HG02938 (cell line): ENCODE data around the gene EXOC8.
"Not testable (repeated sequence)": the region's sequence is repeated elsewhere in the genome, so short reads cannot be mapped to it uniquely, and the experiment has no call there.

Experiments used
- ATAC-seq: cut with Tn5 transposase; IDR thresholded peaks from one replicate; pipeline ENCODE4 v1.9.1; 2021; ENCODE audit warnings: mild to moderate bottlenecking, moderate library complexity; ENCODE audit not compliant: unreplicated experiment

Gene EXOC8

DNA sequence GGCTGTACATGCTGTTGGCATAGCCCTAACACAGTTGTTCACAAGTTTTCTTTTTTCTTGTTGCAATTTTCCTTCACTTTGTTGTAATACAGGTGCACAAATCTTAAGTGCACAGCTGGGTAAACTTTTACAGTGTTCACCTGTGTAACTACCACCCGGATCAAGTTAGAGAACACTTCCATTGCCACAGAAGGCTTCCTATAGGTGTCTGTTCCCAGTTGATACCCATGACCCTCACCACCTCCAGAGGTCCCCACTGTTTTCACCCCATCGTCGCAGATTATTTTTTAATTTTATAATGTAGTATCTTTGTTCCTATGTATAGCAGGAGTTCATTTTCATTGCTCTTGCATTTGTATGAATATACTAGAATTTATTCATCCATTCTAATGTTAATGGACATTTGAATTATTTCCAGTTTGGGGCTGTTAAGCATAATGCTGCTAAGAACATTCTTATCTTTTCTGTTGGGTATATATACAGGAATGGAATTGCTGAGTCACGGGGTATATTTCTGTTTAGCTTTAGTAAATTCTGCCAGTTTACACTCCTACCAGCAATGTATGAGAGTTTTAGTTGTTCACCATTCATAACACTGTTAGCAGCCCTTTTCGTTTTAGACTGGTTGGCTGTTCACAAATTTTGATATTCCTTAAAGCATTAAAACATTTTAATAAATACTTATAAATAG, 16.8 kb upstream of the EXOC8 start:
- no peak for ATAC-seq

DNA sequence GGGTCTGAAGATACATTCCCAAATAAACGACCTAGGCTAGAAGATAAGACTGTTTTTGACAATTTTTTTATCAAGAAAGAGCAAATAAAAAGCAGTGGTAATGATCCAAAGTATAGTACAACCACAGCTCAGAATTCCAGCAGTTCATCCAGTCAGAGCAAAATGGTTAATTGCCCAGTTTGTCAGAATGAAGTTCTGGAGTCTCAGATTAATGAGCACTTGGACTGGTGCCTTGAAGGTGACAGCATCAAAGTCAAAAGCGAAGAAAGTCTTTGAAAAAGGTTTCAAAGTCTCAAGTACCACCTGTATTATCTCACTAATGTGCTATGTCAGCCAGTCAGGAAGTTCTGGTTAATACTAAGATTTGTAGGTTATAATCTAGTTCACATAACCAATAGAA, 15.4 kb upstream of the EXOC8 start:
- ATAC-seq = no peak

DNA sequence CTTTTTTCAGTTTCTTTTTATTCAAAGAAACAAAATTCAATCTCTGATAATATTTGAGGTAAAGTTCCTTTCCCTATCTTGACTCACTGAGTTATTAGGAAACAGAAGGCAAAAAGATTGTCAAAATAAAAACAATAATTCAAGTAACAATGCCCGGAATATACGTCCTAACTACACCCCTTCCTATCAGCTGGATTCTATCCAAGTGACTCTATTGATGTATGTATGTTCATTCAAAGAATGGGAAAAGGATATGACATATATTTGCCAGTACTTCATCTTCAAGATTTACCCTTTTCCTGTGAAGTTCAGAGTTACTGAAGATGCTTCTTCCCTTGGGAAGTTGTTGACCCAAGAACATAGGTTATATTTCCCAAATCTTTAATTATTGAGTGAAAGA, 14.2 kb upstream of the EXOC8 start:
- ATAC-seq = no peak

DNA sequence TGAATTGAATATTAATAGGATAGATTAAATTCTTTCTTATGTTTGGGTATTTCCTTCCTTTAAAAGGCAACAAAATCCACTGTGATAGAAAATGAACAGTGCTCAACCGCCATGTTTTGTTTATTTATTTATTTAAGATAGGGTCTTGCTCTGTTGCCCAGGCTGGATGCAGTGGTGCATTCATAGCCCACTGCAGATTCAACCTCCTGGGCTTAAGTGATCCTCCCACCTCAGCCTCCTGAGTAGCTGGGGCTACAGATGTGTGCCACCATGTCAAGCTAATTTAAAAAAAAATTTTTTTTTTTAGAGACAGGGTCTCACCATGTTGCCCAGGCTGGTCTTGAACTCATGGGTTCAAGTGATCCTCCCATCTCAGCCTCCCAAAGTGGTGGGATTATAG, 11.2 kb upstream of the EXOC8 start:
- not testable (repeated sequence) for ATAC-seq

DNA sequence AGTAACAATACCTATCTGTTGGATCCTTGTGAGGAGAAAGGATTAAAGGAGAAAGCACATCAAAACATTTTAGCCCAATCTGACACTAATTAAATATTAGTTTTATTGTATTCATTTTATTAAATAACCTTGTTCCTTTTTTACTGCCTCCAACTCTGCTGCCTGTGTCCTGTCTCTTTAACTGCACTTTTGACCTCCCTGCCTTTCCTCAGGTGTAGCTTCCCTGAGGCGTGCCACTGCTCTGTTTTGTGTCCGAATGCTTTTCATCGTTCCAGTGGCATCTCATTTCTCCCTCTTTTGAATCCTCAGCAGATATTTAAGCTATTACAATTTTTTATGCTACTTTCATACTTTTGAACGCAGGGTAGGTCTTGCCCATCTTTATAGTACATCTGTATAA, 10.8 kb upstream of the EXOC8 start:
- ATAC-seq = no peak

DNA sequence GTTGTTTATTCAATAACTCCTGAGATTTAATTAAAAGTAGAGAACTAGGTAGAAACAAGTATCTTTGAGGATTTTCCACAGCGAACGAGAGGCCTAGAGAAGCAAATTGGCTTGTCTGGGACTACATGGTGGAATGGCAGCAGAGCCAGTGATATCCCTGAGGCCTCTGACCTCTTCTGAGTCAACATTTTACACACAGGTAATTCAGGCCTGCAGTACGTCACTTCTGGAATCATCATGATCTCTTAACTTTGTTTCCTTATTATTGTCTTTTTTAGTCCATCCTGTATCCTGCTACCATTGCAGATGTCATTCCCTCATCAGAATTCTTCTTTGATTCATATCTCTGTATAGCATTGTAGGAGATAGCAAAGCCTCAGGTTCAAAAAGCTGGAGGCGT, 10.3 kb upstream of the EXOC8 start:
- no peak for ATAC-seq

DNA sequence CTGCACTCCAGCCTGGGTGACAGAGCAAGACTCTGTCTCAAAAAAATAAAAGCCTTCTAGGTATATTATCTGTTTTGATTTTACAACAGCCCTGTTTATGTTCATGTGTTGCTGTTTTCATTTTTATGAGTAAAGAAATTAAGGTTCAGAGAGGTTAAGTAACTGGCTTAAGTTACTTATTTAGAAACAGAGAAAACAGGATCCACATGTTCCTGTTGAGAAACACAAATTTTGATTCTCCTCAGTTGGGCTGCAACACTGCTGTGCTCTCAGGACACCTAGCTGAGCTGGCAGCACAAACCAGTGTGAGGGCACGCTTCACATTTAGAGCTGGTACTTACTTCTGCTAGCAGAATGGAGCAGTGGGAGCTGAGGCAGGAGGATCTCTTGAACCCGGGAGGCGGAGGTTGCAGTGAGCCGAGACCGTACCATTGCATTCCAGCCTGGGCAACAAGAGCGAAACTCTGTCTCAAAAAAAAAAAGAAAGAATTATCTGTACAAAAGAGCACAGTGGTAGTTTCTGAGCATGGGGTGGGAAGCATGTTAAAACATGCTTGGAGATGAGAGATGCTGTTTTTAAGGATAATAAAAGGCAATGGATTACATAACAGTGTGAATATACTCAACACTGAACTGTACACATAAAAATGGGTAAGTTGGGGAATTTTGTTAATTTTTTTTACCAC, 2.8 kb upstream of the EXOC8 start:
- ATAC-seq = no peak

DNA sequence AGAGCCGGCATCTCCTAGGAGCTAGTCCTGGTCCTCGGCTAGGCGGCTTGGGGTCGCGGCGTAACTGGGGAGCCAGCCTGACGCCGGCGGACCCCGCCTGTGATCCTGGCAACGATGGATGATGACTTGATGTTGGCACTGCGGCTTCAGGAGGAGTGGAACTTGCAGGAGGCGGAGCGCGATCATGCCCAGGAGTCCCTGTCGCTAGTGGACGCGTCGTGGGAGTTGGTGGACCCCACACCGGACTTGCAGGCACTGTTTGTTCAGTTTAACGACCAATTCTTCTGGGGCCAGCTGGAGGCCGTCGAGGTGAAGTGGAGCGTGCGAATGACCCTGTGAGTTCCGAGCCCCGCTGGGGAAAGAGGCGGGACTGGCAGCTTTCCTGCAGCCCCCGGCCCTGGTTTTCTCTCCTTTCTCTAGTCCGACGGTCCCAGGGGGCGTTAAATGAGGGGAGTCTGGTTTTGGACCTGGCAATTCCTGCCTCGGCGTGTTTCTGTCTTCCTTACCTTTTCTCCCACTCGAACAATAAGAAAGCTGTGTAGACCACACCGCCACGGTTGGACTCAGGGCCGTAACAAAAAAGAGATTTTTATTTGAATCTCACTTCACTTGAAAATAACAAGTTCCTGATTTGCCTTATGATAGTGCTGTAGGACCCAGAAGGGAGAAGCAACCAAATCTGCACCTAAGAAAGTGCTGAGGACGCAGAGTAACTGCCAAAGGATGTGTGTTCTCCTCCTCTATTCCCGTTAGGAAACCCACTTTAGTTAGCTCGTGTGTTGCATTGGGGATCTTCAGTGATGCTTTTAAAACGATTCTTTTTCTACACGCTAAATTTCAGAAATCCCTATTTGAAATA, 847 bp upstream of the EXOC8 start, which contains the start of gene SPRTN:
Gene SPRTN, plus strand, starts transcription at position 24 of the 859 bp plus-strand sequence. Its CDS starts 91 bp downstream, at position 115.
- ATAC-seq = peak; percentile 12

DNA sequence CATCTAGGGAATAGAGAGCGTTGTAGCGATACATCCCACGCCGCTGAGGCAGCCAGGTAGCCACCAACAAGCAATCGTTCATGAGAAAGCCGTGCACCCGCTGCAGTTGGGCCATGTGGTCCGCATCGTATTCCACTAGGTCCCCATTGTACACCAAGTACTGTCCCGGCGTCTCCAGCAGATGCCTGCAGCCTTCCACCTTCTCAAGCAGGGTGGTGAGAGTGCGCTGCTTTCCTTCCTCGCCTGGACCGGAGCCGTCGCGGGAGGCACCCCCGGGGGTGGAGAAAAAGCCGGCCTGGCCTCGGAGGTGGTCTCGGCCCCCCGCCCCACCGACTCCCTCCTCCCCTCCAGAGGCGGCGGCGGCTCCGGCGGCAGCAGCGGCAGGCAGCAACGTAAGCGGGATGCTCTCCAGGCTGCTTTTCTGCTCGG, 595 bp downstream of the EXOC8 start:
- peak; percentile 4 for ATAC-seq

DNA sequence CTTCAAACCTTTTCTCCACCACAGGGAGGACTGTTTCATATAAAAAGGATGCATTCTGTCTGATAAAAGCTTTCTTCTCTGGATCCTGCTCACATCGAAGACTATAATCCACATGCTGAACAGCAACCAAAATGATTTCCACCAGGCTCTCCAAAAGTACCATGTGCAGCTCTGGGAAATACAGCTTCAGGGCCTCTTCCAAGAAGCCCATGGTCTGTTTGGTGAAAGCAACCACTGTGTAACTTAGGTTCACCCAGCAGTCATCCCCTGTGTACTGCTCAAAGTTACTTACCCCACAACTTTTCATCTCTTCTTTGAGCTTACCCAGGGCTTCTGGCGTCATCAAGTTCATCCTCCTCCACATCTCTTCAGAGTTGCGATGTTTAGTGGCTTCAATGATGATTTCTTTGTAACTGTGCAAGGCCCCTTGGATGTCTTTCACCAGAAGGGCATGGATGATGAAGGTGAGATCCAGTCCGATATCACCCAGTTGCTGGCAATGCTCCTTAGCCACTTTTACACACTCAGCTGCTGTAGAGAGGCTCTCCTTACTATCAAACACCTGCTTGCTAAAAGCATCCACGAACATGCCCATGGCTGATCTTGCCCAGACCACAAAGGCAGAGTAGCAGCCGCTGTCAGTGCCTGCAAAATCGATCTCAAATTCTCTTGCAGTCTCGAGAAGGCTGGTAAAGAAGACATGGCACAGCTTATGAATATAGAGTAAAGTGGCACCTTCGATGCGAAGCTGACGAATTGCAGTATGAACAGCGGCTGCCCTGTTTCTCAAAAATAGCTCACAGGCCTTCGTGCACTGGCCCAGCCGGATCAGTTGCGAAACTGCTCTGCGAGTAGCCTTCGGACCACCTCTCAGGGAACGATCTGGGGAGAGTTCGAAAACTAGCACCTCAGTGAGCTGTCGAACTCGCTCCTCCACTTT, 1.7 kb downstream of the EXOC8 start:
- no peak for ATAC-seq

DNA sequence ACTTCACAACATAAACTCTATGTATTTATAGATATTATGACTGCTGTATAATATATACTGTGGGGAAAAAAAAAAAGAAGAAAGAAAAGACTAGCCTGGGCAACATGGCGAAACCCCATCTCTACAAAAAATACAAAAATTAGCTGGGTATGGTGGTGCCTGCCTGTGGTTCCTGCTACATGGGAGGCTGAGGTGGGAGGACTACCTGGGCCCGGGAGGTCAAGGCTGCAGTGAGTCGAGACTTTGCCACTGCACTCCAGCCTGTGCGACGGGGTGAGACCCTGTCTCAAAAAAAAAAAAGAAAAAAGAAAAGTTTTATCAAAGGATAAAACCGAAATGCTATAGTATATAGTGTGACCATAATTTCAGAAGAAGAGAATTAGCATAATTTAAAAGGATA, 2.7 kb downstream of the EXOC8 start:
- ATAC-seq = no peak

DNA sequence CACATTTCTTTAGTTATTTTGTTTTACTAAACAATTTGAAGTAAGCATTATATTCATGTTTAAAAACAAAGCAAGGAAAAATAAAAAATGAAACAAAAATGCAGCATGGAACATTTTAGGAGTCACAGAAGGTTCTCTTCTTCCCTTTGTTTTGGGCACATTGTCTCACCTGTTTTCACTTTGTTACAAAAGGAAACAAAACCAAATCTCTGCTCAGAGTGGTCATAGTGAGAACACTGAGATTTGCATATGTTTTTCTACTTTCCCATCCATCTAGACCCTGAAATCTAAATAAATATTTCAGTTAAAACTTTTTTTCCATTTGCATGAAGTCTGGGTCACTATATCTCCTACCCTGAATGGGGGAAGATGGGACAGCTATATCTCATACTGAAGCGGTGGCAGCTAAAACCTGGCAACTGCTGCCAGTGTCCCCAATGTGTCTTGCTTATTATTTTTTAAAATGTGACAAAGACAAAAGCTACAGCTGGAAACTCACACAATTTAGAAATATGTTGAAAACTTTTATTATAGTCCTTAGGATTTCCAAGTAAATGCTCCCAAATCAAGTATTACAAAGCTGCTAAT, 3.5 kb downstream of the EXOC8 start:
- ATAC-seq = peak; percentile 18

DNA sequence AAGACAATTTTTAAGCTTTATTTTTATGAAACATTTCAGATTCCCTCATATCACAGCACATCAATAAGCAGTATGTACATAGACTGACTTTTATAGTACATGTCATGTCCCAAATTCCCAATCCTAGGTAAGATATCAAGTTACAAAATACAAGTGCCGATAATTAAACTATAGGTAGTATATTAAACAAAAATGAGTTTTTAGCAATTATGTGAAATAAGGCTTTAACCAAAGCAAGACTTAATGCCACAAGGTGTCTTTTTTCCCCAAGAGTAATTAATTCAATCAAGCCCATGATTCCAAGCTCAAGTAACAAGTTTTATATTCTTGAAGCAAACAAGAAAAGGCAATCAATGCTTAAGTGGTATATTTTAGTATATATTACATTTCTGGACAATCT, 4.9 kb downstream of the EXOC8 start:
- ATAC-seq = no peak

DNA sequence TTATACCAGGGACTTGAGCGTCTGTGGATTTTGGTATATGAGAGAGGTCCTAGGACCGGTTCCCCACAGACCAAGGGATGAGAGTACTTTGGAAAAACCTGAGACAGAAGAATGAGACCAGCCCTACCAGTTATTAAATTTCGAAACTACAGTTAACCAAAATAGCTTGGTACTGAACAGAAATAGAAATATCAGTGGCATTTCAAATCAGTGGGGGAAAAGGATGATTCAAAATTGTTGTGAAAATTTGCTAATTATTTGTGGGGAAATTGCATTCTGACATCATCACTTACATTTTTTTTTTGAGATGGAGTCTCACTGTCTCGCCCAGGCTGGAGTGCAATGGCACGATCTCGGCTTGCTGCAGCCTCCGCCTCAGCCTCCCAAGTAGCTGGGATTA, 8.2 kb downstream of the EXOC8 start:
- ATAC-seq = no peak

DNA sequence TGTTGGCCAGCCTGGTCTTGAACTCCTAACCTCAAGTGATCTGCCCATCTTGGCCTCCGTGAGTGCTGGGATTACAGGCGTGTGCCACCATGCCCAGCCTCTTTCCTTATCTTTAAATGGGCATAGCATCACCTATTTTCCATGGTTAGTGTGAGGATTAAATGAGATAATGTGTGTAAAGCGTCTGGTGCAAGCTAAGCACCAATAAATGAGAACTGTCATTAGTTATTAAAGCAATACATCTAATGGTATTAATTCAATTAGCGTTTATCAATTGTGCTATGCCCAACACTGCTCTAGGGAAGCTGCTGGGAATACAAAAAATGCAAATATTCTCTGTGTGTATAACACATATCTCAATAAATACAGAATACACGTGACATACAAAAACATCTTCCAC, 10.0 kb downstream of the EXOC8 start:
- ATAC-seq = no peak

DNA sequence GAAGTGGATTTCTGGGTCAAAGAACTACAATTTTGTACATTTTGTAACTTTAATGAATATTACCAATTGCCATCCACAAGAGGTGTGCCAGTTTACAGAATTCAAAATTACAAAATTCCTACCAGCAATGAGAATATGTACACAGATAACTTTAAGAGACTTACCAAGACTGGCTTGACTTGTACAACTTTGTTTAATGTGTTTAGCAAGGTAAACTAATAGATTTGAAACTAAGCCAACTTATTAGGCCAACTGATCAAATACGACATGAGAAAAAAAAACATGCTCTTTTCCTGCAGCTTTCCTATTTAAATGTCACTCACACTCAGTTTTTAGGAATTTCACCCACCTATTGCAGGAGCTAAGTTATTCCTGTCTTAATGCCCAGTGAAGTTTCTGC, 11.4 kb downstream of the EXOC8 start:
- ATAC-seq = no peak

DNA sequence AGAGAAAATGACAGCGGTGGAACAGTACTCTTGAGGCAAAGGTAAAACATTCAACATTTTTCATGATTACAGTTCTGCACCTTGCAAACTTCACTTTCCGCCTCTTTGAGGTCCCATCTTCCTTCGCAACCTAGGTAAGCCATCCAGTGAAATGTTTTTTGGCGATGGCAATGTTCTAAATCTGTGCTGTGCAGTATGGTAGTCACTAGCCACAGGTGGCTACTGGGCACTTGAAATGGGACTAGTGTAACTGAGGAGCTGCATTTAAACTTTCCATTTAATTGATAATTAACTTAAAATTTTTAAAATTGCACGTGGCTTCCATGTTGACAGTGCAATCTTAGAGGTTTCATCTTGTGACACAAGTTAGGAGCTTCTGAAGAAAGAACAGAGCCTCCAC, 13.0 kb downstream of the EXOC8 start:
- no peak for ATAC-seq

DNA sequence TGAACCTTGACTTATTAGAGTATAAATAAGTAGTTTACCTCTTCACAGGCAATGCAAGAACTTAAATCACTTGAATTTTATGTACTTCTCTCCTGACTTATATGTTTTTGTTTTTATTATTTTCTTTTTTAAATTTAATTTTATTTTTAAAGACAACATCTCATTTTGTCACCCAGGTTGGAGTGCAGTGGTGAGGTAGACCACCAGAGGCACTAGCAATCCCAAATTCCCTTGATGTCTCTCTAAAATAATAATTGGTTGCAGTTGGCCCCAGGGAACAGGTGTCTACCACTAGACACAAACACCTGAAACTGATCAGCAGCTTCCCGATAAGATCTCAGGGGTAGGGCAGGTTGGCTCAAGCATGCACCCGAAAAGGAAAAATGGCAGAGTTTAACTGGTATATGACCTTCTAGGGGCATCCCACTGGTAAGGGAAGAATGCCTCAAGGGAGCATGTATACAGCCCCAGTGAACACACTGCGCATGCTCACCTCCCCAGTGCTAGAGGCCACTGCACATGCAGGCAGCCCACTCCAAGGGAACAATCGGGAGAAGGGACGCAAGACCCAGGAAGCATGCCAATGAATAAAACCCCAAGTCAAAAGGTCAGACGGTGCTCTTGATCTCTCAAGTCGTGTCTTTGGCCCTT, 14.6 kb downstream of the EXOC8 start:
- no peak for ATAC-seq

DNA sequence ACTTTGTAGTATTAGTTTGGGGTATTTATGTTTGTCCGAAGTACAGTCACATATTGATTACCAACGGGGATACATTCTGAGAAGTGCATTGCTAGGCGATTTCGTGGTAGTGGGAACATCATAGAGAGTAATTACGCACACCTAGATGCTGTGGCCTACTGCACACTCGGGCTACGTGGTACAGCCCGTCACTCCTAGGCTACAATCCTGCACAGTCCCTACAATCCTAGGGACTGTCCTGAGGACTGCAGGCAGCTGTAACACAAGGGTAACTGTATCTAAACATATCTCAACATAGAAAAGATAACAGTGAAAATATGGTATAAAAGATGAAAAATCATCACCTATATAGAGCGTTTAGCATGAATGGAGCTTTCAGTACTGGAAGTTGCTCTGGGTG, 18.6 kb downstream of the EXOC8 start:
- no peak for ATAC-seq

DNA sequence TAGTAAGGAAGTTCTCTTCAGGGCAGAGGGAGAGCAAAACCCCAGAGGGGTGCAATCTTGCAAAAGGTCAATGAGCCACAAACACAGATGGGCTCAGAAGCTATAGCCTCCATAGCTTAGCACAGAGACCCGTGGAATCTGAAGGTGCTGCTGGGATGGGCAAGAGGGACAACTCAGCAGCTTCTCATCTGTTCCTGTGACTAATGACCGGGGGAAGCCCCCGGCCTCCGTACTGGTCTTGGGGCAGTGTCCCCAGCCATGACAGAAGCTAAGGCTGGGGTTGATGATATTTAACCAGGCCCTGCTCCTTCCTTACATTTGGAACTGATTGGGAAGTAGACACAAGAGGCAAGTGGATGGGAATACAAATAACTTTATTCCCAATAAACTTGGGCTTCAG, 19.1 kb downstream of the EXOC8 start:
- ATAC-seq = no peak
